ENCODE data around the gene CHERP.

GRCh38 chr19:16535381-16535780 is 6.9 kb downstream of the CHERP start:
- TF ChIP-seq EZH2 (IDR thresholded peaks at IDR 0.05; ENCODE audit: borderline replicate concordance, low read length) = no peak
- TF ChIP-seq, protein P1, sequence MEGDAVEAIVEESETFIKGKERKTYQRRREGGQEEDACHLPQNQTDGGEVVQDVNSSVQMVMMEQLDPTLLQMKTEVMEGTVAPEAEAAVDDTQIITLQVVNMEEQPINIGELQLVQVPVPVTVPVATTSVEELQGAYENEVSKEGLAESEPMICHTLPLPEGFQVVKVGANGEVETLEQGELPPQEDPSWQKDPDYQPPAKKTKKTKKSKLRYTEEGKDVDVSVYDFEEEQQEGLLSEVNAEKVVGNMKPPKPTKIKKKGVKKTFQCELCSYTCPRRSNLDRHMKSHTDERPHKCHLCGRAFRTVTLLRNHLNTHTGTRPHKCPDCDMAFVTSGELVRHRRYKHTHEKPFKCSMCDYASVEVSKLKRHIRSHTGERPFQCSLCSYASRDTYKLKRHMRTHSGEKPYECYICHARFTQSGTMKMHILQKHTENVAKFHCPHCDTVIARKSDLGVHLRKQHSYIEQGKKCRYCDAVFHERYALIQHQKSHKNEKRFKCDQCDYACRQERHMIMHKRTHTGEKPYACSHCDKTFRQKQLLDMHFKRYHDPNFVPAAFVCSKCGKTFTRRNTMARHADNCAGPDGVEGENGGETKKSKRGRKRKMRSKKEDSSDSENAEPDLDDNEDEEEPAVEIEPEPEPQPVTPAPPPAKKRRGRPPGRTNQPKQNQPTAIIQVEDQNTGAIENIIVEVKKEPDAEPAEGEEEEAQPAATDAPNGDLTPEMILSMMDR (IDR thresholded peaks at IDR 0.05; ENCODE audit: low read length) = no peak
